Calu3 (cell line): Measurements from ENCODE around the gene ANP32D. TPM values are rescaled to one million over a fixed set of nuclear protein-coding genes. Genes with fewer than 3 reads are reported as not detected.
A peak's percentile ranks its signal among the peaks of the same experiment; 100 is the strongest.
"Not testable (repeated sequence)": the region's sequence is repeated elsewhere in the genome, so short reads cannot be mapped to it uniquely, and the experiment has no call there.

ENCODE experiments used
- BruUV-seq: library from RNA; stranded (reverse); fragments of 400-500 nt; replicated peaks from 2 replicates; lab custom pipeline; 2021; lab: Mats Ljungman, UMichigan
- CTCF ChIA-PET: fragments of 300-600 bp; sonication (Branson Sonifier 250); formaldehyde crosslinking; loops from one replicate; lab custom pipeline; 2022; ENCODE audit warnings: antibody characterized with exemption; lab: Charles Lee
- DNase-seq: peaks from one replicate; pipeline ENCODE4 v3.0.0; 2022
- H3K27ac Mint-ChIP-seq: one replicate; pipeline ENCODE4 v1.8.0; 2022; ENCODE audit warnings: mixed read lengths; ENCODE audit not compliant: unreplicated experiment
- H3K27me3 Mint-ChIP-seq: one replicate; pipeline ENCODE4 v1.8.0; 2022; ENCODE audit warnings: mixed read lengths; ENCODE audit not compliant: unreplicated experiment
- H3K36me3 Mint-ChIP-seq: one replicate; pipeline ENCODE4 v1.8.0; 2022; ENCODE audit warnings: mild to moderate bottlenecking, moderate library complexity, mixed read lengths; ENCODE audit not compliant: insufficient read depth, unreplicated experiment
- H3K4me1 Mint-ChIP-seq: one replicate; pipeline ENCODE4 v1.8.0; 2022; ENCODE audit warnings: mild to moderate bottlenecking, low read depth, mixed read lengths; ENCODE audit not compliant: unreplicated experiment
- H3K4me3 Mint-ChIP-seq: one replicate; pipeline ENCODE4 v1.8.0; 2022; ENCODE audit warnings: mild to moderate bottlenecking, low read depth, moderate library complexity, mixed read lengths; ENCODE audit not compliant: unreplicated experiment
- H3K9me3 Mint-ChIP-seq: one replicate; pipeline ENCODE4 v1.8.0; 2022; ENCODE audit warnings: low read depth, mixed read lengths; ENCODE audit not compliant: unreplicated experiment
- CTCF ChIP-seq: fragments of 200-600 bp; IDR thresholded peaks from one replicate; pipeline ENCODE4 v1.8.0; 2022; ENCODE audit warnings: antibody characterized with exemption; ENCODE audit not compliant: unreplicated experiment
- intact Hi-C: fragments of 100-400 bp; cut with micrococcal nuclease; formaldehyde crosslinking; loops from one replicate; pipeline ENCODE4 v1.10.0; 2022; ENCODE audit not compliant: unreplicated experiment
- total RNA-seq: library from RNA; stranded (reverse); gene quantifications from 2 replicates; pipeline ENCODE4 v1.2.3, GENCODE V29; 2022

Gene ANP32D
- total RNA-seq, 1 experiment from 2014 or later = not detected

DNA sequence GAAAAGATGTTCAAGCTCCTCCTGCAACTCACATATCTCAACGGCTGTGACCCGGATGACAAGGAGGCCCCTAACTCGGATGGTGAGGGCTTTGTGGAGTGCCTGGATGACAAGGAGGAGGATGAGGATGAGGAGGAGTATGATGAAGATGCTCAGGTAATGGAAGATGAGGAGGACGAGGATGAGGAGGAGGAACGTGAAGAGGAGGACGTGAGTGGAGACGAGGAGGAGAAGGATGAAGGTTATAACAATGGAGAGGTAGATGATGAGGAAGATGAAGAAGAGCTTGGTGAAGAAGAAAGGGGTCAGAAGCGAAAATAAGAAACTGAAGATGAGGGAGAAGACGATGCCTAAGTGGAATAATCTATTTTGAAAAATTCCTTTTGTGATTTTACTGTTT lies 702 bp downstream of the ANP32D start:
- no peak for TF ChIP-seq CTCF
- intact Hi-C loops = no loop called here
- CTCF ChIA-PET = no interaction called here
- Mint-ChIP-seq H3K36me3 (no peaks in the 10 kb centered on the region), H3K27ac (no peak overlapping the region), H3K9me3 (peaks cover 17% of the 10 kb centered on the region), H3K27me3 (peaks cover 29% of the 10 kb centered on the region), H3K4me1 (no peaks in the 10 kb centered on the region), H3K4me3 (no peak overlapping the region)
- DNase-seq = no peak
- BruUV-seq = no TSS peak

GRCh38 chr12:48474497-48474896 lies 2.1 kb downstream of the ANP32D start:
- H3K27ac Mint-ChIP-seq, BruUV-seq, H3K4me1 Mint-ChIP-seq, intact Hi-C loops, H3K36me3 Mint-ChIP-seq, CTCF ChIA-PET: not testable (repeated sequence)
- peak; percentile 5 for DNase-seq
- Mint-ChIP-seq H3K27me3 (peaks cover 29% of the 10 kb centered on the region), H3K9me3 (peaks cover 12% of the 10 kb centered on the region), H3K4me3 (peak overlapping the region; percentile 14)

DNA sequence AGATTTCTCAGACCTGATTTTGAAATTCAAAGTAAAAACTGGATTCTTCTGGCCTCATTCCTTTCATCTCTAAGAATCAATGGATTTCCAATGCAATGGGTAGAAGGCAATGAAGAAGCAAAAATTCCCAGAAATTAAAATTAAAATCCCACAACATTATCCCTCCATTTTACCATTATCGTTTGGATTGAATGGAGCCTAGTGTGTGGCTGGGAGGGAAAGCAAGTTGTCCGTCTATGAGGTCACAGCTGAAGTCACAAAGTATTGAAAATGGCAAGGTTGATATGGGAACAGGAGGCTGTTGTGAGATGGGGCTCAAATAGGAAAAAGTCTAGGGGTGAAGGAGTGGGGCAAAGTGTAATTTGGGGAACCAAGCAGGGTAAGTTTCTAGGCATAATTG lies 9.8 kb downstream of the ANP32D start, which contains the start of gene C12orf54:
C12orf54 (plus strand) TSS at position 301 of the 400 bp plus-strand sequence. CDS start 799 bp downstream, outside the sequence.
- H3K27ac Mint-ChIP-seq = no peak within 1 kb of the TSS
- CTCF ChIA-PET = no interaction called here
- no peak for TF ChIP-seq CTCF
- H3K9me3 Mint-ChIP-seq = no peaks in the 10 kb centered on the region
- H3K36me3 Mint-ChIP-seq = no peaks in the 10 kb centered on the region
- no peak for DNase-seq
- H3K4me3 Mint-ChIP-seq = no peak within 1 kb of the TSS
- intact Hi-C loops = no loop called here
- H3K4me1 Mint-ChIP-seq = no peaks in the 10 kb centered on the region
- H3K27me3 Mint-ChIP-seq = peaks cover 60% of the 10 kb centered on the region
- BruUV-seq = no TSS peak

DNA sequence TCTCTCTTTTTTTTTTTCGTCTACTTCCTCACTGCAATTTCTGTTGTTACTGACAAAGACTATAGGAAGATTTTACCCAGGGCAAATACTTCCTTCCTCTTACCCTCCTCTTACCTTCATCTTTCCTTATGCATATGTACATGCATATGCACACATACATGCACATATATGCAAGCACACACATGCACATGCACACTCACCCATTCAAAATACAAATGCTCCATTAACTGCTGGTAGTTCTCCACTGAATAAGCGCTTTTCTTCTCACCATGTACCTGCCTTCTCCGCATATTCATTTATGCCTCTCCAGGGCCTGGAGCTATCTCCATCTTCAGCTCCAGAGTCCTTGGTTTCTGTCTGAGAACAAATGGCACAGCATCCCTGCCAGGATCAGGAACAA lies 10.6 kb downstream of the ANP32D start:
- Mint-ChIP-seq H3K9me3 (no peaks in the 10 kb centered on the region), H3K27ac (no peak overlapping the region), H3K36me3 (no peaks in the 10 kb centered on the region), H3K27me3 (peaks cover 60% of the 10 kb centered on the region), H3K4me1 (no peaks in the 10 kb centered on the region), H3K4me3 (no peak overlapping the region)
- no TSS peak for BruUV-seq
- CTCF ChIA-PET = no interaction called here
- intact Hi-C loops = no loop called here
- TF ChIP-seq CTCF = no peak
- no peak for DNase-seq

DNA sequence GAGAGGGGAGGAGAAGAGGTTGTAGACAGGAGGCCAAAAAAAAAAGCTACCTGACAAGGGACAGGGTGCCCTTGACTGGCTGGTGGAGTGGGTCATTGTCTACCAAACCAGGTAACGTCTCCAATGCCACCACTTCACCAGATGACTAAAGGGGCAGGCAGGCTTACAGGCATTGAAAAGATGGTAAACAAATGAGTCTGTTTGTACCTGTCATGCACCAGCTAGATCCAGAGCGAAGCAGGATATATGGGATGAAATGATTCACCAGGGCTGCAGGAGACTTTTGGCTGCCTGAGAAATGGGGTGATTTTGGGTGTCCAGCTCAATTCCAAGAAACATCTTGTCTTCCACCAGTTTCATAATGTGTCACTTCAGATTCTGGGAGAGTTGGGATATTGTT lies 13.9 kb downstream of the ANP32D start:
- BruUV-seq = no TSS peak
- H3K9me3 Mint-ChIP-seq = no peaks in the 10 kb centered on the region

More for the DNA sequence above, 13.9 kb downstream of the ANP32D start:
- Mint-ChIP-seq H3K27ac (no peak overlapping the region), H3K4me3 (no peak overlapping the region), H3K27me3 (peaks cover 52% of the 10 kb centered on the region), H3K36me3 (no peaks in the 10 kb centered on the region), H3K4me1 (no peaks in the 10 kb centered on the region)
- TF ChIP-seq CTCF = no peak
- CTCF ChIA-PET = no interaction called here
- no peak for DNase-seq
- intact Hi-C loops = no loop called here
